Thoracic aorta (tissue), 2 donors: ENCODE data around the gene MAN2B2. TPM values are rescaled to one million over a fixed set of nuclear protein-coding genes. Genes with fewer than 3 reads are reported as not detected.
"Not testable (repeated sequence)": the region's sequence is repeated elsewhere in the genome, so short reads cannot be mapped to it uniquely, and the experiment has no call there.

Experiments
- ATAC-seq: fragments of 150-250 bp; one replicate; pipeline ENCODE4 v1.8.0; 2017; ENCODE audit warnings: low read depth; ENCODE audit not compliant: insufficient number of reproducible peaks, low FRiP score
- DNase-seq: peaks from one replicate; pipeline ENCODE4 v3.0.0-alpha.2; 2020; ENCODE audit warnings: low spot score
- H3K27ac ChIP-seq, 2 donors: fragments of 200-600 bp; sonication (generic); 1 replicate in 1 of 2; 2 replicates in 1 of 2; pipeline ENCODE4 v1.5.1; 2016; ENCODE audit warnings: mild to moderate bottlenecking in 2 of 2, moderate library complexity in 2 of 2
- H3K27me3 ChIP-seq: fragments of 200-600 bp; sonication (generic); replicated peaks from 2 replicates; pipeline ENCODE4 v1.6.0; 2016; ENCODE audit warnings: mild to moderate bottlenecking; ENCODE audit not compliant: insufficient read depth
- H3K36me3 ChIP-seq: fragments of 200-600 bp; sonication (generic); one replicate; pipeline ENCODE4 v1.5.1; 2016
- H3K4me1 ChIP-seq, 2 donors: fragments of 200-600 bp; sonication (generic); 1 replicate in 1 of 2; 2 replicates in 1 of 2; pipeline versions ENCODE4 v1.5.1 to v1.6.0; 2016; ENCODE audit warnings: low read depth in 2 of 2, mild to moderate bottlenecking in 1 of 2; ENCODE audit not compliant: control insufficient read depth in 1 of 2
- H3K4me3 ChIP-seq: fragments of 200-600 bp; sonication (generic); 2 replicates; pipeline ENCODE4 v1.5.1; 2016; ENCODE audit warnings: mild to moderate bottlenecking
- H3K9me3 ChIP-seq: fragments of 200-600 bp; sonication (generic); 2 replicates; pipeline ENCODE4 v1.5.1; 2016
- CTCF ChIP-seq: fragments of 200-600 bp; sonication (generic); IDR thresholded peaks from one replicate; pipeline ENCODE4 v1.5.1; 2019; ENCODE audit warnings: antibody characterized with exemption
- total RNA-seq, 2 donors: library from RNA; depleted of rRNA; stranded (reverse); fragments of >200 nt; gene quantifications; one replicate each; pipeline versions ENCODE4 v1.1.0 to v1.2.3, GENCODE V29; 2016

The MAN2B2 gene
- total RNA-seq, 2 donors from 2014 or later: 77.1 to 94.1 TPM

- no peaks in the 10 kb centered on the region for H3K9me3 ChIP-seq
- H3K27me3 ChIP-seq: no peaks in the 10 kb centered on the region
- H3K27ac ChIP-seq: no peak overlapping the region
- no peaks in the 10 kb centered on the region for H3K36me3 ChIP-seq
- no peak overlapping the region for H3K4me3 ChIP-seq
- TF ChIP-seq CTCF: no peak
- no peaks in the 10 kb centered on the region for H3K4me1 ChIP-seq
- ATAC-seq (no peak), DNase-seq (no peak)
Observed at GRCh38 chr4:6625256-6625655, 50.3 kb downstream of the MAN2B2 start.

GRCh38 chr4:6626066-6626465, 51.1 kb downstream of the MAN2B2 start:
- Histone ChIP-seq H3K27ac (no peak overlapping the region), H3K4me3 (no peak overlapping the region), H3K4me1 (no peaks in the 10 kb centered on the region), H3K27me3 (no peaks in the 10 kb centered on the region), H3K36me3 (no peaks in the 10 kb centered on the region), H3K9me3 (no peaks in the 10 kb centered on the region)
- DNase-seq: no peak
- TF ChIP-seq CTCF: no peak
- ATAC-seq: no peak

GRCh38 chr4:6627832-6628231, 52.8 kb downstream of the MAN2B2 start:
- Histone ChIP-seq H3K27ac (no peak overlapping the region), H3K4me1 (no peaks in the 10 kb centered on the region), H3K4me3 (no peak overlapping the region), H3K9me3 (no peaks in the 10 kb centered on the region), H3K27me3 (no peaks in the 10 kb centered on the region), H3K36me3 (no peaks in the 10 kb centered on the region)
- ATAC-seq (no peak), DNase-seq (no peak)
- TF ChIP-seq CTCF: no peak

- H3K9me3 ChIP-seq, H3K4me3 ChIP-seq, H3K4me1 ChIP-seq, DNase-seq, H3K27ac ChIP-seq, H3K36me3 ChIP-seq, ATAC-seq, H3K27me3 ChIP-seq: not testable (repeated sequence)
Observed at GRCh38 chr4:6628484-6628883, 53.5 kb downstream of the MAN2B2 start.

- ATAC-seq (no peak), DNase-seq (no peak)
- H3K27me3 ChIP-seq: no peaks in the 10 kb centered on the region
- TF ChIP-seq CTCF: no peak
- H3K36me3 ChIP-seq: no peaks in the 10 kb centered on the region
- H3K27ac ChIP-seq: no peak overlapping the region
- H3K9me3 ChIP-seq: no peaks in the 10 kb centered on the region
- H3K4me3 ChIP-seq: no peak overlapping the region
- no peaks in the 10 kb centered on the region for H3K4me1 ChIP-seq
Observed at GRCh38 chr4:6632125-6632524, 57.1 kb downstream of the MAN2B2 start.

GRCh38 chr4:6633091-6633906, 58.3 kb downstream of the MAN2B2 start:
- ATAC-seq (no peak), DNase-seq (no peak)
- TF ChIP-seq CTCF: no peak
- no peaks in the 10 kb centered on the region for H3K9me3 ChIP-seq
- no peaks in the 10 kb centered on the region for H3K36me3 ChIP-seq
- no peaks in the 10 kb centered on the region for H3K4me1 ChIP-seq
- no peak overlapping the region for H3K27ac ChIP-seq
- H3K4me3 ChIP-seq: no peak overlapping the region
- no peaks in the 10 kb centered on the region for H3K27me3 ChIP-seq
